ENCODE results near the gene TAMALIN.
A peak's percentile ranks its signal among the peaks of the same experiment; 100 is the strongest.

GRCh38 chr12:52053536-52054209 is 46.9 kb downstream of the TAMALIN start:
- TF ChIP-seq CTCF (IDR thresholded peaks at IDR 0.05) (peak in 1 of 6 experiments; percentile 1), POLR2A (IDR thresholded peaks at IDR 0.05) (no peak)

Data from adrenal gland (tissue), 5 donors.